Omental fat pad (tissue), 4 donors: ENCODE results near the gene MGMT. TPM values are rescaled to one million over a fixed set of nuclear protein-coding genes. Genes with fewer than 3 reads are reported as not detected.

Experiments used
- ATAC-seq: fragments of 150-250 bp; one replicate; pipeline ENCODE4 v1.9.1; 2016; ENCODE audit warnings: mild to moderate bottlenecking, moderate library complexity; ENCODE audit not compliant: low FRiP score
- DNase-seq: peaks from one replicate; pipeline ENCODE4 v3.0.0-alpha.2; 2019; ENCODE audit warnings: low spot score
- CTCF ChIP-seq, 3 donors: fragments of 450-650 bp; IDR thresholded peaks; one replicate each; pipeline ENCODE4 v1.5.1; 2016 to 2017; ENCODE audit warnings: antibody characterized with exemption in 3 of 3, mild to moderate bottlenecking in 3 of 3, moderate library complexity in 2 of 3
- total RNA-seq, 4 donors: library from RNA; depleted of rRNA; stranded (reverse); fragments of >200 nt; gene quantifications; one replicate each; pipeline ENCODE4 v1.1.0, GENCODE V29; 2016

MGMT gene
- total RNA-seq, 4 donors from 2014 or later: 27.3 to 56.6 (median 35.4) TPM

GRCh38 chr10:129556316-129556715, 89.3 kb downstream of the MGMT start:
- TF ChIP-seq CTCF (IDR thresholded peaks at IDR 0.05): no peak
- DNase-seq (no peak), ATAC-seq (no peak)

- DNase-seq (no peak), ATAC-seq (no peak)
- no peak for TF ChIP-seq CTCF (IDR thresholded peaks at IDR 0.05)
Observed at GRCh38 chr10:129560361-129560760, 93.3 kb downstream of the MGMT start.

GRCh38 chr10:129562487-129562886, 95.4 kb downstream of the MGMT start:
- TF ChIP-seq CTCF (IDR thresholded peaks at IDR 0.05): no peak
- ATAC-seq (no peak), DNase-seq (no peak)

- DNase-seq: no peak
- no peak for TF ChIP-seq CTCF (IDR thresholded peaks at IDR 0.05)
- ATAC-seq: no peak
Observed at GRCh38 chr10:129564923-129565322, 97.9 kb downstream of the MGMT start.

GRCh38 chr10:129568583-129569344, 101.7 kb downstream of the MGMT start:
- no peak for ATAC-seq
- no peak for TF ChIP-seq CTCF (IDR thresholded peaks at IDR 0.05)
- no peak for DNase-seq

GRCh38 chr10:129570185-129570584, 103.1 kb downstream of the MGMT start:
- no peak for TF ChIP-seq CTCF (IDR thresholded peaks at IDR 0.05)
- DNase-seq (no peak), ATAC-seq (no peak)

- no peak for ATAC-seq
- no peak for DNase-seq
- TF ChIP-seq CTCF (IDR thresholded peaks at IDR 0.05): no peak
Observed at GRCh38 chr10:129579228-129579627, 112.2 kb downstream of the MGMT start.
